Activated T-cell treated with anti-CD3 and anti-CD28 coated beads for 24 hours (primary cell): Measurements from ENCODE around the gene KIAA1217.
"Not testable (repeated sequence)": the region's sequence is repeated elsewhere in the genome, so short reads cannot be mapped to it uniquely, and the experiment has no call there.

ENCODE experiments used
- DNase-seq: peaks from one replicate; pipeline ENCODE4 v3.0.0-alpha.2; 2020; ENCODE audit warnings: low read depth

The KIAA1217 gene

GRCh38 chr10:24408365-24408764 lies 199.4 kb downstream of the KIAA1217 start:
- DNase-seq: no peak

GRCh38 chr10:24414597-24414996 lies 205.7 kb downstream of the KIAA1217 start:
- no peak for DNase-seq

- DNase-seq: no peak
These were observed 206.7 kb downstream of the KIAA1217 start for GRCh38 chr10:24415455-24416125.

- DNase-seq: no peak
These were observed 207.3 kb downstream of the KIAA1217 start for GRCh38 chr10:24416248-24416647.

GRCh38 chr10:24417053-24417452 lies 208.1 kb downstream of the KIAA1217 start:
- DNase-seq: no peak

- no peak for DNase-seq
These were observed 209.6 kb downstream of the KIAA1217 start for GRCh38 chr10:24418532-24418931.

GRCh38 chr10:24419066-24419465 lies 210.1 kb downstream of the KIAA1217 start:
- DNase-seq: no peak

GRCh38 chr10:24425151-24425550 lies 216.2 kb downstream of the KIAA1217 start:
- no peak for DNase-seq

- DNase-seq: no peak
These were observed 218.9 kb downstream of the KIAA1217 start for GRCh38 chr10:24427678-24428409.

GRCh38 chr10:24428410-24428782 lies 219.5 kb downstream of the KIAA1217 start:
- DNase-seq: no peak

- DNase-seq: no peak
These were observed 221.7 kb downstream of the KIAA1217 start for GRCh38 chr10:24430591-24430990.

- DNase-seq: no peak
These were observed 223.8 kb downstream of the KIAA1217 start for GRCh38 chr10:24432478-24433416.

GRCh38 chr10:24433705-24434104 lies 224.8 kb downstream of the KIAA1217 start:
- DNase-seq: no peak

GRCh38 chr10:24434961-24435360 lies 226.0 kb downstream of the KIAA1217 start:
- DNase-seq: no peak

GRCh38 chr10:24435374-24435773 lies 226.4 kb downstream of the KIAA1217 start:
- no peak for DNase-seq

- DNase-seq: no peak
These were observed 228.4 kb downstream of the KIAA1217 start for GRCh38 chr10:24437302-24437701.

- no peak for DNase-seq
These were observed 229.9 kb downstream of the KIAA1217 start for GRCh38 chr10:24438800-24439199.

- no peak for DNase-seq
These were observed 231.0 kb downstream of the KIAA1217 start for GRCh38 chr10:24439935-24440334.

- no peak for DNase-seq
These were observed 232.2 kb downstream of the KIAA1217 start for GRCh38 chr10:24440817-24441797.

- no peak for DNase-seq
These were observed 233.3 kb downstream of the KIAA1217 start for GRCh38 chr10:24442234-24442633.

- DNase-seq: not testable (repeated sequence)
These were observed 233.8 kb downstream of the KIAA1217 start for GRCh38 chr10:24442641-24443174.
